Heart right ventricle (tissue), 16 donors: ENCODE results near the gene SH3RF3. TPM values are rescaled to one million over a fixed set of nuclear protein-coding genes. Genes with fewer than 3 reads are reported as not detected.

ENCODE experiments used
- ATAC-seq, 8 donors: fragments of 200-7000 bp; cut with Tn5 transposase; one replicate each; pipeline ENCODE4 v1.9.1; 2020; ENCODE audit warnings: mild to moderate bottlenecking in 8 of 8, moderate library complexity in 8 of 8, moderate number of reproducible peaks in 1 of 8
- DNase-seq, 2 donors: peaks; one replicate each; pipeline ENCODE4 v3.0.0-alpha.2; 2020
- H3K27ac ChIP-seq, 10 donors: fragments of 200-600 bp; sonication (generic) in 2 of 10; one replicate each; pipeline versions ENCODE4 v1.5.0 to v1.8.0; 2020 to 2022; ENCODE audit warnings: mild to moderate bottlenecking in 3 of 10
- H3K27me3 ChIP-seq, 7 donors: fragments of 200-600 bp; one replicate each; pipeline ENCODE4 v1.8.0; 2021 to 2022; ENCODE audit warnings: mild to moderate bottlenecking in 2 of 7
- H3K36me3 ChIP-seq, 9 donors: fragments of 200-600 bp; sonication (generic) in 1 of 9; one replicate each; pipeline versions ENCODE4 v1.5.0 to v1.8.0; 2020 to 2022; ENCODE audit warnings: mild to moderate bottlenecking in 2 of 9
- H3K4me1 ChIP-seq, 9 donors: fragments of 200-600 bp; sonication (generic) in 1 of 9; one replicate each; pipeline versions ENCODE4 v1.5.0 to v1.8.0; 2020 to 2022; ENCODE audit warnings: mild to moderate bottlenecking in 4 of 9
- H3K4me3 ChIP-seq, 10 donors: fragments of 200-600 bp; sonication (generic) in 2 of 10; one replicate each; pipeline versions ENCODE4 v1.5.0 to v1.8.0; 2020 to 2022; ENCODE audit warnings: mild to moderate bottlenecking in 7 of 10, moderate library complexity in 2 of 10
- H3K9me3 ChIP-seq, 11 donors: fragments of 200-600 bp in 10 of 11; sonication (generic) in 2 of 11; one replicate each; pipeline versions ENCODE4 v1.5.0 to v1.8.0; 2013 to 2022; ENCODE audit warnings: mild to moderate bottlenecking in 2 of 11, control low read depth in 1 of 11, moderate library complexity in 1 of 11
- WGBS, 2 donors: extraction: QIAGEN DNeasy Blood & Tissue Kit; methylation state at CpG; one replicate each; pipeline ENCODE4 v1.1.7; 2013; ENCODE audit warnings: inconsistent platforms in 1 of 2; 5-methylcytosine and 5-hydroxymethylcytosine counted together
- intact Hi-C, 10 donors: fragments of 100-400 bp; cut with DNase I; formaldehyde crosslinking; loops; one replicate each; pipeline versions ENCODE4 v1.11.1 to v1.14.2; 2022
- polyA plus RNA-seq, 2 donors: library from polyadenylated mRNA; stranded (reverse); fragments of 200-250 nt; gene quantifications; one replicate each; pipeline ENCODE4 v1.2.3, GENCODE V29; 2013
- total RNA-seq, 10 donors: library from RNA; stranded (reverse); fragmentation: NEBNext Ultra II Directional in 3 of 10; extraction: Animal tissue kit (Norgen Biotek cat#: 25700) in 3 of 10; gene quantifications; one replicate each; pipeline versions ENCODE4 v1.2.1 to v1.2.4, GENCODE V29; 2021 to 2023
- TF ChIP-seq, protein P1 (sequence below), 9 donors: fragments of 200-600 bp; sonication (generic) in 2 of 9; IDR thresholded peaks; one replicate each; pipeline versions ENCODE4 v1.5.0 to v1.8.0; 2021 to 2022; ENCODE audit warnings: antibody characterized with exemption in 9 of 9, mild to moderate bottlenecking in 5 of 9, moderate library complexity in 1 of 9
- donor health status: Arrhythmogenic right ventricular cardiomyopathy.
- donor health status: ischemic (EF 13 %, LVEDD 7.1; RV severe dilation, severe dysfunction).
- donor health status: healthy with polysubstance abuse.
- donor health status: DM: no; HTN: yes; CAD: no.
- donor health status: DM: no; HTN: no; CAD: no.
- donor health status: ischemic (EF 25% LVEDD 6.9; RV normal size, moderate dysfunction).
- donor health status: ischemic (EF 25% LVEDD 5.7; RV mildly dilated, moderate dysfunction).
- donor health status: healthy.
- donor health status: DM: yes; HTN: yes; CAD: no.
- donor health status: Ischemic cardiomyopathy.
- donor health status: ischemic (EF 35%, LVEDD 5.7; RV mildly dilated, moderate dysfunction).
- donor health status: nonischemic (EF 11% LVEDD 7.7; RV severe dilation, severe dysfunction).
- donor health status: DM: yes; HTN: yes; CAD: no.
- donor health status: PGD.
- donor health status: ischemic (EF 29% LVEDD 5.4; RV normal size, mild dysfunction).
- donor health status: nonischemic (EF 23%, LVEDD 6.1; RV moderate dilation, normal function).

Gene SH3RF3
- total and polyA plus RNA-seq, 12 donors, result 5.0 to 11.5 (median 8.6) TPM

DNA sequence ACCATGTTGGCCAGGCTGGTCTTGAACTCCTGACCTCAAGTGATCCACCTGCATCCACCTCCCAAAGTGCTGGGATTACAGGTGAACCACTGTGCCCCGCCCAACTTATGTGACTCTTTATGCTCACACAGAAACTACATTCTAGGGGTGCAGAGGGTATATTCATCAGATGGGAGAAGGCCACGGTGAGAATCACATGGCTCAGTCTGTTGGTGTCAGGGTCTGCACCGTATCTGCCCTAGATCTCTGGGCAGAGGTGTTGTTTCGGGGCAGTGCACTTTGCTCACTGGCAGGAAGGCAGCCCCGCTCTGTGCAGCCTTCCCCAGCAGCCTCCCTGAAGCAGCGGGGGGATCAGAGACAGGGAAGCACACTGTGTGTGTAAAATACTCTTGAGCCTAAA lies 76.4 kb downstream of the SH3RF3 start:
- H3K27ac ChIP-seq, result no peak overlapping the region
- peaks cover 0 to 9% (median 0%) of the 10 kb centered on the region in 11 donors for H3K9me3 ChIP-seq
- no peaks in the 10 kb centered on the region for H3K36me3 ChIP-seq
- no peak for ATAC-seq
- no peak overlapping the region for H3K4me3 ChIP-seq
- no peaks in the 10 kb centered on the region for H3K27me3 ChIP-seq
- 96 to 98% methylated on average over 6 of the region's 6 CpGs for WGBS, 2 donors
- intact Hi-C loops, result loop anchor here in 2 of 10 donors (10.0 kb wide), 2 partner anchors 69 to 81 kb away; partner anchors contain the start of gene SH3RF3 (in 1 of the 2)
- peaks cover 1 to 57% (median 35%) of the 10 kb centered on the region in 9 donors for H3K4me1 ChIP-seq
- TF ChIP-seq, protein P1, sequence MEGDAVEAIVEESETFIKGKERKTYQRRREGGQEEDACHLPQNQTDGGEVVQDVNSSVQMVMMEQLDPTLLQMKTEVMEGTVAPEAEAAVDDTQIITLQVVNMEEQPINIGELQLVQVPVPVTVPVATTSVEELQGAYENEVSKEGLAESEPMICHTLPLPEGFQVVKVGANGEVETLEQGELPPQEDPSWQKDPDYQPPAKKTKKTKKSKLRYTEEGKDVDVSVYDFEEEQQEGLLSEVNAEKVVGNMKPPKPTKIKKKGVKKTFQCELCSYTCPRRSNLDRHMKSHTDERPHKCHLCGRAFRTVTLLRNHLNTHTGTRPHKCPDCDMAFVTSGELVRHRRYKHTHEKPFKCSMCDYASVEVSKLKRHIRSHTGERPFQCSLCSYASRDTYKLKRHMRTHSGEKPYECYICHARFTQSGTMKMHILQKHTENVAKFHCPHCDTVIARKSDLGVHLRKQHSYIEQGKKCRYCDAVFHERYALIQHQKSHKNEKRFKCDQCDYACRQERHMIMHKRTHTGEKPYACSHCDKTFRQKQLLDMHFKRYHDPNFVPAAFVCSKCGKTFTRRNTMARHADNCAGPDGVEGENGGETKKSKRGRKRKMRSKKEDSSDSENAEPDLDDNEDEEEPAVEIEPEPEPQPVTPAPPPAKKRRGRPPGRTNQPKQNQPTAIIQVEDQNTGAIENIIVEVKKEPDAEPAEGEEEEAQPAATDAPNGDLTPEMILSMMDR (IDR thresholded peaks at IDR 0.05), result no peak
- DNase-seq, result no peak

DNA sequence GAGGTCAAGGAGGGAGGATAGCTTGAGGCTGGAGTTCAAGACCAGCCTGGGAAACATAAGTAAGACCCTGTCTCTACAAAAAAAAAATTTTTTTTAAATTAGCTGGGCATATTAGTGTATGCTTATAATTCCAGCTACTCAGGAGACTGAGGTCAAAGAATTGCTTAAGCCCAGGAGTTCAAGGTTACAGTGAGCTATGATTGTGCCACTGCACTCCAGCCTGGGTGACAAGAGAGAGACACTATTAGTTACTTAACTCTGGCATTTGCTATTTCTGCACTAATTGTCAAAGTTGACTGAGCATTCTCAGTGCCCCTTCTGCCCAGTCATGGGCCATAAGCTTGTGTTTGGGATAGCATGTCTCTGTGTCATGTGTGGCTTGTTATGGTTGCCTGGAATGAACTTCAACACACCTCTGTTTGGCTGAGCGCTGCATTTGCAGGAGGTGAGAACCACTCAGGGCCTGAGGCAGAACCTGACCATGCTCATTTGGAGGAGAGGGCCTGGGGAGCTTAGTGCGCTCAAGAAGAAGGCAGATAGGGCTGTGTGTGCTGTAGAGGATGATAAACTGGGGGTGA lies 77.7 kb downstream of the SH3RF3 start:
- TF ChIP-seq, protein P1 (IDR thresholded peaks at IDR 0.05), result no peak
- intact Hi-C loops, result loop anchor here in 2 of 10 donors (10.0 kb wide), 2 partner anchors 68 to 82 kb away; partner anchors contain the start of gene SH3RF3 (in 1 of the 2)
- Histone ChIP-seq H3K4me3 (no peak overlapping the region), H3K36me3 (no peaks in the 10 kb centered on the region), H3K27ac (no peak overlapping the region), H3K9me3 (peaks cover 0 to 9% (median 0%) of the 10 kb centered on the region in 11 donors), H3K27me3 (no peaks in the 10 kb centered on the region), H3K4me1 (peaks cover 4 to 55% (median 29%) of the 10 kb centered on the region in 9 donors)
- DNase-seq (no peak), ATAC-seq (no peak)
- 96 to 97% methylated on average over 2 of the region's 2 CpGs for WGBS, 2 donors

DNA sequence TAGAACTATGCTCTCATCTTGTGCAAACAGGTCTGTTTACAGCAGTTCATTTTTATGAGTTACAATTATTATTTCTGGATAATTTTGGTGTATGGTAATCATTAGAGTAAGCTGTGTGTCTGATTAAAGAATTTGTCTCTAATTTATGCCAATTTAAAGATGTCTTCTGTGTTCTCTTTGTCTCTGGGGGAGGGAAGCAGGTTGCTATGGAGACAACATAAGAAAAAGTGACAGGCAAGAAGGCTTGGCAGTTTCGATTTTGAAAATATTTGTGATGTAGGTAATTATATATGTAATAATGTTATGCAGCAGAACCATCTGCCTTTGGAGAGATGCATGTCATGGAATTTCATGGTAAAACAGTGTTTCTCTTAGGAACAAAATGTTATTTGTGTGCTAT lies 78.2 kb downstream of the SH3RF3 start:
- DNase-seq, result no peak
- Histone ChIP-seq H3K4me1 (peaks cover 4 to 50% (median 27%) of the 10 kb centered on the region in 9 donors), H3K27ac (no peak overlapping the region), H3K36me3 (no peaks in the 10 kb centered on the region), H3K9me3 (peaks cover 0 to 9% (median 0%) of the 10 kb centered on the region in 11 donors), H3K27me3 (no peaks in the 10 kb centered on the region), H3K4me3 (no peak overlapping the region)
- intact Hi-C loops, result loop anchor here in 2 of 10 donors (10.0 kb wide), 2 partner anchors 68 to 82 kb away; partner anchors contain the start of gene SH3RF3 (in 1 of the 2)
- ATAC-seq, result no peak
- 66 to 81% methylated on average over 1 of the region's 1 CpG for WGBS, 2 donors
- TF ChIP-seq, protein P1 (IDR thresholded peaks at IDR 0.05), result no peak

DNA sequence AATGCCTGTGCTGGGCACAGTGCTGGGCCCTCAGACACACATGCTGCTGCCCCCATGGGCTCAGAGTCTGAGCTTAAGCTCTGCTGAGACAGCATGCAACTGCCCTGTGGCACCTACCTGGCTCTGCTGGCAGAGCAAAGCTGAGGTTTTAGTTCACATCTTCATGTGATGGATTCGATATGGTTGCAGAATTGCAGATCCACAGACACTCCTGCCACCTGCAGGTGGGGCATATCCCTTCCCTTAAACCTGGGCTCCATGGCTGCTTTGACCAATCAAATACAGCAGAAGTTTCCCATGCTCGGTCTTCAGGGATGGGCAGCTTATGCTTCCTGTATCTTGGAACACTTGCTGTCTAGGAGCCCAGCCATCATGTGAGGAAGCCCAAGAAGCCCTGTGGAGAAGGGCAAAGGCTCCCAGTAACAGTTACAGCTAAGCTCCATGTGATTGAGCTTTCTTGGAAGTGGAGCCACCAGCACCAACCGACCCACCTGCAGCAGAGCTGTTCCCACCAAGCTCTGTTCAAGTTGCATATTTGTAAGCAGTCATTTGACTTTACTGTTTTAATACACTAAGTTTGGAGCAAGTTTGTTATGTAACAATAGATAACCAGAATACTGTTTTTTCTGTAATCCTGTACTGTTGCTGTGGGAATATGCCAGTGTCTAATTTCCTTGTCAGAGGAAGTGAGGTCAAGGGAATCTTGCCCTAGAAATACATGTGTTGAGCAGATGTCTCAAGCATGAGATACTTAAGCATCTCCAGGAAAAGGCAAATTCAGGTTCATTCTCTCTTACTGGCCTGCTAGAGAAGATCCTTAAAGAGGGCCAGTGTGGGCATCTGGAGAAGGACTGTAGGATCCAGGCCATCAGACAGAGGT lies 79.3 kb downstream of the SH3RF3 start:
- Histone ChIP-seq H3K27ac (peak overlapping the region in 2 of 10 donors; percentile 10 to 35), H3K9me3 (peaks cover 0 to 9% (median 0%) of the 10 kb centered on the region in 11 donors), H3K27me3 (no peaks in the 10 kb centered on the region), H3K36me3 (no peaks in the 10 kb centered on the region), H3K4me3 (no peak overlapping the region), H3K4me1 (peaks cover 4 to 42% (median 31%) of the 10 kb centered on the region in 9 donors)
- no peak for DNase-seq
- intact Hi-C loops, result loop anchor here in 2 of 10 donors (10.0 kb wide), 2 partner anchors 66 to 84 kb away; partner anchors contain the start of gene SH3RF3 (in 1 of the 2)
- 89 to 92% methylated on average over 3 of the region's 3 CpGs for WGBS, 2 donors
- ATAC-seq, result no peak
- TF ChIP-seq, protein P1 (IDR thresholded peaks at IDR 0.05), result no peak
